Measurements from ENCODE around the gene ALDH1A3.
"Not testable (repeated sequence)": the region's sequence is repeated elsewhere in the genome, so short reads cannot be mapped to it uniquely, and the experiment has no call there.

ALDH1A3 gene

GRCh38 chr15:100879464-100880138 is at the start of gene ALDH1A3:
ALDH1A3 (plus strand) TSS chr15:100879831; CDS start chr15:100879908, 77 bp downstream.
- DNase-seq (ENCODE audit: low read depth): peak; percentile 13

DNA sequence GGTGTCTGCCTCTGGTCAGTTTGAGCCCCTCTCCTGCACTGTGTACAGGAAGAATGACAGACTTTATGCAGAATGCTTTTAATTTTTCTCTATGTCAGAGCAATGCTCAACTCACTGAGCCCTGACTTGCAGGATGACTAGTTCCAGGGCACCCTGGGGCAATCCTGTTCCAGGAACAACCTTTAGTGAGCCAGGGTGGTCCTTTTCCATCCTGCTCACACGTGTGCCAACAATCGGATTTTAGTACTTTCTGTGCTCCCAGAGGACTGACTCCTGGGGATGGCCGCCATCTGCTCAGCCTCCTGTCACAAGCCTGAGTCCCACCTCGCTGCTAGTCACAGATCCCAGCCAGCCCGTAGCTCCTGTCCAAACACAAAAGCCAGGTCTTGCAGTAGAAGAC is 48.2 kb upstream of the ALDH1A3 start:
- no peak for DNase-seq (ENCODE audit: low read depth)

GRCh38 chr15:100832149-100832942 is 47.3 kb upstream of the ALDH1A3 start:
- no peak for DNase-seq (ENCODE audit: low read depth)

DNA sequence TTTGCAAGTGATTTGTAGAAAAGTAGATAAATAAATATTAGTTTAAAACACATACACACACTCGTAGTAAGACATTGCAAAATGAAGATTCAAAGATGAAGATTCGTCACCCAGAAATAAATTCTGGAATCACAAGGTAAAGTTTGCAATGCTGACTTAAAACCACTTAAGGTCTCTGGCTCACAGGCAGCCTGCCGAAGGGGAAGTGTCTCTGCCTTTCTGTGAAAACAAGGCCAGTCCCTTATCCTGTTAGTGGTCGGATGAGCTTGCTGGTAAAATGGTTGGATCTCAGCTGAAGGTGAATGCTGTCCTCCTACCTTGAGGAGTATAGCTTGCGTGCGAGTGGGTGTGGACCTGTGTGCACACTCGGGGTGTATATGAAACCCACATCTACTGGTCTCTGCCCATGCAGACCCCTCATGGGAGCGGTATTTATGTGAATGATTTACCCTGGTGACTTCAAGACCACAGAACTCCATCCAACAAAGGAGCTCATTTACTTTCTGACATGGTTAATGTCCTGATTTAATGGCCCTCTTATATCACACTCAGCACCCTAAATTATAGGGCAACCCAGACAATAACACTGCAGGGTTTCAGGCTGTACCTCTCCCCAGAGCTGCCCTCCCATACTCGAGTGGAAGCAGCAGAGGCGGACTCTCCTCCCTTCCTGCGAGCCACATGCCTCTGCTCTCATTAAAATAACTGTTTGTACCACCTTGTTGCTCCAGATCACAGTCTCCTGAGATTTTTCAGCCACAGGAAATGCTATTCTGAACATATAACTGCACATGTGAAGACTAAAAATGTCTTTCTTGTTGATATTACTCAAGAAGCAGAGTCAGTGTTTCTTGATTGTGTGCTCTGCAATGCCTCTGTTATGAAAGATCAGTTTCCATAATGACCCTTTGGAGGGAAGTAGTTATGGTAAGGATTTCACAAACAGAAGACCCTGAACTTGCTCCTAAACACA is 45.9 kb upstream of the ALDH1A3 start:
- no peak for DNase-seq (ENCODE audit: low read depth)

DNA sequence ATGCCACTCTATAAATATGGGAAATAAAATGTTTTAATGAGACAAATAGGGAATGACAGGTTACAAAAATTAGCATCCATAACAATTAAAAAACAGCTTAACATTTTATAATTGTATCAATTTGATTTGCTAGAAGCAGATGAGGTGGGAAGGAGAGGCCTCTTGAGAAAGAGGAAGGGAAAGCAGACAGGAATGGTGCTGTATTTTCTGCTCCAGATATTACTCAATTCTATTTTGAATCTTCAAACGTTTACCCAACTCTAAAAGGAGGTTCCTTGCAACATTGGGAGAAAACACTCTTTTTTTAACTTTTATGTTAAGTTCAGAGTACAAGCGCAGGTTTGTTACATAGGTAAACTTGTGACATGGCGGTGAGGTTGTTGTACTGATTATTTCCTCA is 44.9 kb upstream of the ALDH1A3 start:
- no peak for DNase-seq (ENCODE audit: low read depth)

GRCh38 chr15:100835636-100836035 is 44.0 kb upstream of the ALDH1A3 start:
- DNase-seq (ENCODE audit: low read depth): no peak

DNA sequence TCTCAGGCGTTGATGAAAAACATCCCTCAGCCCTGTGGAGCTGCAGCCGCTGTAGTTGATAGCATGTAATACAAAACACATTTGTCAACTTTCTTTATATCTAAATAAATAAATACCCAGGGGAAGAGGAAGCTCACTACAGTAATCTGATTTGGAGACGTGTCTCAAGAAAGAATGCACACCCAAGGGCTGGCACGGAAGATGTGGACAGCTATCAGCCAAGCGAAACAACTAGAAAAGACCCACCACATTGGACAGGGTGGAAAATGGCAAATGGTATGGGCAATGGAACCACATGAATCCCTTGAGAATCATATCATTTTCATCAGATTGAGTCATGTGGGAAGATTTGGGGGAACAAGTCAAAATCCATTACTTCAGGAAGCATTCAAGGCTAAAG is 43.1 kb upstream of the ALDH1A3 start:
- DNase-seq (ENCODE audit: low read depth): no peak

DNA sequence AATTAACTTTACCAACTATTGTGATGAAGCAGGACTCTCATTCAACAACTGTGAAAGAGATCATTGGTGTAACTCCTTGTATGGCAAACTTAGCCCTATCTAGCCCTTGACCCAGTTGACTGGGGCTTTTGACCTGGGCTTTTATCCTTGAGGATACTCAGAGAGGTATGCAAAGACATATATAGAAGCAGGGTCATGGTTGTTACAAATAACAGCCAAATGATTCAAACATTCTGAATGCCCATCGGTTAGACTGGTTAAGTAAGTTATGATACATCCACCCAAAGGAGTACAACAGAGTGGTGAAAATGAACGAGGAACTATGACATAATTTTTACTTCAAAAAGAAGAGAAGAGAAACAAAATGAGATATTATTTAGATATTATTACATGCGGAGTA is 38.2 kb upstream of the ALDH1A3 start:
- no peak for DNase-seq (ENCODE audit: low read depth)

DNA sequence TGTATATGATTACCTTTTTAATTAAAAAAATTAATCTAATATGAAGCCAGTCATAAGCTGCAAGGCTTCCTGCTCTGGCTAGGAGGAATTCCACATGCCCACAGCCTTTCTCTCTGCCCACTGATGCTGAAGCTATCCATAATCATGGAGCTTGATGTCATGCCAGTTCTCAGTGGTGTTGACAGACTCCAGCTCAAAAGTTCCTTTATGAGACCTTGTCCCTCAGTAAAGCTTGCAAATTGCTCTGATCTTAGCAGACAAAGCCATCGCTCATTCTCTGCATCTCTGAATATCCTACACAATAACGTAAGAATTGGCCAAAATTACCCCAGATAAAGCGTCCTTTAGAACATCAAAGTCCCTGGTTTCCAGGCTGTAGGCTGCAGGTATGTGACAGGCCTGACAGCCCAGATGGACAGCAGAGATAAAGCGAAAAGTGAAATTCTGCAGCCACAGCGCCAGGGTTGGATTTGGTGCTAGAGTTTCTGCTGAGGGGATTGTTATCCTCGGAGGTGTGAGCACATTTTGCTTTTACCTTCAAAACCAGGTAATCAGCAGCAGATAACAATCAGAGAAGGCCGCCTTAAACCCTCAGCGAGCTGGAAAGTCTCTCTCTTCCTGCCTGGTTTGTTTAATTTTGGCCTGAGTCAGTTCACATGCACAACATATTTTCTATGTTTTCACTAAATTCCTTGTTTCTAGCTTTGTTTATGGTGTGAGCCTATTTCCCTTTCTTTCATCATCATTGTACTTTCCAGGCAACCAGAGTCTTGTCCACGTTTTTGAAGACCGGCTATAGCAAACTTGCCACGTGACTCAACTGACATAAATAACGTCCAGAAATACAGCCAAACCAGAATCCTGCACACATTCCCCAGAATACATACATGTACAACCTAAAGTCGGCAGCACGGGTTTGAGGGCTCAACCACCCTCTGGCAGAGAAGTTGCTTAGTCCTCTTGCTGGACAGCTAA is 36.6 kb upstream of the ALDH1A3 start:
- no peak for DNase-seq (ENCODE audit: low read depth)

- DNase-seq (ENCODE audit: low read depth): no peak
Observed at GRCh38 chr15:100844167-100844566, 35.5 kb upstream of the ALDH1A3 start.

DNA sequence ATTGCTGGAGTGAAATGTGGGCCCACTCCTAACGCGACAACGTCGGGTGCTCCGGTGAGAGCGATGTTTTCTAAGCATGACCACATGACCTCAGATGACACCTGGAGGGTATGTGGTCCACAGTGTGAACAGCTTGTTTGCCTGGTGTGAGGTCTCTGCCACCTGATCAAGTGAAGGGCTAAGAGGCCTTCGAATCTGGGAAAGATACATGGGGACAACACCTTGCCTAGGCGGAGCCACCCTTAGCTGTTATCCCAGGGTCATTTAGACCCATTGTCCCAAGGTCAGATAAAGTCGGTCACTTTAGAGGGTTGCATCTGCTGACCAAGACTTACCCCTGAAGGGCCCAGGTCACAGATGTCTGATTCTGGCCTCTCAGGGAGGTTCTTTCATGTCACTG is 34.9 kb upstream of the ALDH1A3 start:
- DNase-seq (ENCODE audit: low read depth): no peak

GRCh38 chr15:100847194-100847593 is 32.4 kb upstream of the ALDH1A3 start:
- no peak for DNase-seq (ENCODE audit: low read depth)

- peak; percentile 51 for DNase-seq (ENCODE audit: low read depth)
Observed at GRCh38 chr15:100849021-100849854, 30.4 kb upstream of the ALDH1A3 start.

- no peak for DNase-seq (ENCODE audit: low read depth)
Observed at GRCh38 chr15:100849855-100850218, 29.8 kb upstream of the ALDH1A3 start.

GRCh38 chr15:100851428-100852015 is 28.1 kb upstream of the ALDH1A3 start:
- not testable (repeated sequence) for DNase-seq (ENCODE audit: low read depth)

- DNase-seq (ENCODE audit: low read depth): no peak
Observed at GRCh38 chr15:100852630-100853029, 27.0 kb upstream of the ALDH1A3 start.

- DNase-seq (ENCODE audit: low read depth): no peak
Observed at GRCh38 chr15:100853676-100854440, 25.8 kb upstream of the ALDH1A3 start.

DNA sequence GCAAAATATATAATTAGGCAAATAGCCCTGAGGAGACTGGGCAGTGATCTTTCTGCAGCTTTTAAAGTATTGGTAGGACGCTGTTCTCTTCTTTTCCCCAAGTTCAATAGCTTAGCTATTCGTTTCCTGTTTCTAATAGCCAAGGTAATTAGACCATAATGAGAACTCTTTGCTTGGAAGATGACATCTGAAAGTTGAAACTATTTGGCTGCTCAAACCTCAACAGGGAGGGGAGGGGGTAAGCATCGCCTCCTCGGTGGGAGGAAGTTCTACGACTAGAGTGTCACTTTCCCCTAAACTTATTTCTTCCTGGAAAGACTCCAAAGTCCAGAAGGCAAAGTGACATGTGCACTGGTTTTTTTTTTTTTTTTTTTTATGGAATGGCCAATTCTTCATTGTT is 22.8 kb upstream of the ALDH1A3 start:
- DNase-seq (ENCODE audit: low read depth): no peak

GRCh38 chr15:100858294-100858693 is 21.3 kb upstream of the ALDH1A3 start:
- no peak for DNase-seq (ENCODE audit: low read depth)
